Natural killer cell (primary cell): ENCODE measurements around the gene HPD. TPM values are rescaled to one million over a fixed set of nuclear protein-coding genes. Genes with fewer than 3 reads are reported as not detected.

Experiments used
- ATAC-seq, 3 donors: fragments of 150-1000 bp in 2 of 3; fragments of 200-7000 bp in 1 of 3; cut with Tn5 transposase; 1 replicate in 1 of 3; 2 replicates in 2 of 3; pipeline ENCODE4 v1.10.0; 2021; ENCODE audit warnings: mild to moderate bottlenecking in 2 of 3, moderate library complexity in 2 of 3
- DNase-seq, 2 donors: peaks; one replicate each; pipeline versions ENCODE4 v3.0.0 to v3.0.0-alpha.2; 2013 to 2021; ENCODE audit warnings: mixed read lengths in 1 of 2
- H3K27ac ChIP-seq: one replicate; pipeline ENCODE4 v1.5.1; 2013; ENCODE audit warnings: mild to moderate bottlenecking, low read length
- H3K27me3 ChIP-seq: one replicate; pipeline ENCODE4 v1.6.1; 2013; ENCODE audit warnings: low read length; ENCODE audit not compliant: control insufficient read depth, insufficient read depth
- H3K36me3 ChIP-seq: one replicate; pipeline ENCODE4 v1.6.1; 2013; ENCODE audit warnings: low read length; ENCODE audit not compliant: control insufficient read depth, insufficient read depth
- H3K4me1 ChIP-seq: one replicate; pipeline ENCODE4 v1.6.1; 2013; ENCODE audit warnings: low read length; ENCODE audit not compliant: control insufficient read depth, insufficient read depth
- H3K4me3 ChIP-seq: one replicate; pipeline ENCODE4 v1.5.1; 2013; ENCODE audit warnings: low read length
- H3K9me3 ChIP-seq: one replicate; pipeline ENCODE4 v1.6.1; 2013; ENCODE audit warnings: low read length; ENCODE audit not compliant: control insufficient read depth, insufficient read depth
- H3K27ac Mint-ChIP-seq, 2 donors: one replicate each; pipeline ENCODE4 v1.8.0; 2022; ENCODE audit warnings: mild to moderate bottlenecking in 2 of 2, mixed read lengths in 2 of 2, moderate library complexity in 1 of 2
- H3K27me3 Mint-ChIP-seq, 2 donors: one replicate each; pipeline ENCODE4 v1.8.0; 2022; ENCODE audit warnings: low read depth in 2 of 2, mixed read lengths in 2 of 2
- H3K36me3 Mint-ChIP-seq: one replicate; pipeline ENCODE4 v1.8.0; 2022; ENCODE audit warnings: mixed read lengths
- H3K4me1 Mint-ChIP-seq, 2 donors: one replicate each; pipeline ENCODE4 v1.8.0; 2022; ENCODE audit warnings: mixed read lengths in 2 of 2
- H3K4me3 Mint-ChIP-seq: one replicate; pipeline ENCODE4 v1.8.0; 2022; ENCODE audit warnings: mild to moderate bottlenecking, moderate library complexity, mixed read lengths
- H3K9me3 Mint-ChIP-seq, 2 donors: one replicate each; pipeline ENCODE4 v1.8.0; 2022; ENCODE audit warnings: mixed read lengths in 2 of 2
- CTCF ChIP-seq: fragments of 200-600 bp; IDR thresholded peaks from one replicate; pipeline ENCODE4 v1.8.0; 2022; ENCODE audit warnings: antibody characterized with exemption
- WGBS: methylation state at CpG from one replicate; pipeline ENCODE4 v1.1.7; 2013; ENCODE audit warnings: missing lambda C conversion rate; ENCODE audit not compliant: insufficient coverage; 5-methylcytosine and 5-hydroxymethylcytosine counted together
- intact Hi-C: fragments of 100-400 bp; cut with micrococcal nuclease; formaldehyde crosslinking; loops from one replicate; pipeline ENCODE4 v1.14.2; 2022
- total RNA-seq, 4 donors: library from RNA; stranded (reverse); fragments of 120-200 nt in 1 of 4; gene quantifications; one replicate each; pipeline versions ENCODE4 v1.2.3 to v1.2.4, GENCODE V29; 2013 to 2022

Gene HPD
- total RNA-seq, 3 donors from 2014 or later (not counting 1 experiment from before 2014, with no cell fraction given), result not detected

GRCh38 chr12:121822393-121823100, 36.1 kb downstream of the HPD start:
- no peak overlapping the region for H3K27ac Mint-ChIP-seq
- H3K27ac ChIP-seq, result no peak overlapping the region
- H3K9me3 Mint-ChIP-seq, result no peaks in the 10 kb centered on the region
- peaks cover 61% of the 10 kb centered on the region for H3K36me3 ChIP-seq
- no peak for TF ChIP-seq CTCF
- no peaks in the 10 kb centered on the region for H3K4me1 ChIP-seq
- intact Hi-C loops, result no loop called here
- no peak for DNase-seq
- H3K9me3 ChIP-seq, result no peaks in the 10 kb centered on the region
- H3K27me3 Mint-ChIP-seq, result no peaks in the 10 kb centered on the region
- 96% methylated on average over 39 of the region's 39 CpGs for WGBS
- H3K36me3 Mint-ChIP-seq, result no peaks in the 10 kb centered on the region
- no peak overlapping the region for H3K4me3 Mint-ChIP-seq
- H3K4me1 Mint-ChIP-seq, result peaks cover 6 to 12% of the 10 kb centered on the region in 2 donors
- no peak overlapping the region for H3K4me3 ChIP-seq
- ATAC-seq, result peak in 1 of 3 donors; percentile 11
- no peaks in the 10 kb centered on the region for H3K27me3 ChIP-seq

- Histone ChIP-seq H3K4me1 (no peaks in the 10 kb centered on the region), H3K4me3 (no peak overlapping the region), H3K27me3 (no peaks in the 10 kb centered on the region), H3K9me3 (no peaks in the 10 kb centered on the region), H3K36me3 (peaks cover 70% of the 10 kb centered on the region), H3K27ac (no peak overlapping the region)
- Mint-ChIP-seq H3K27me3 (no peaks in the 10 kb centered on the region), H3K27ac (no peak overlapping the region), H3K4me3 (no peak overlapping the region), H3K36me3 (peaks cover 6% of the 10 kb centered on the region), H3K4me1 (peaks cover 6% of the 10 kb centered on the region in 2 donors), H3K9me3 (no peaks in the 10 kb centered on the region)
- no peak for ATAC-seq
- no peak for DNase-seq
- WGBS, result 97% methylated on average over 7 of the region's 7 CpGs
- no peak for TF ChIP-seq CTCF
- intact Hi-C loops, result no loop called here
These were observed 38.6 kb downstream of the HPD start for GRCh38 chr12:121820056-121820455.

DNA sequence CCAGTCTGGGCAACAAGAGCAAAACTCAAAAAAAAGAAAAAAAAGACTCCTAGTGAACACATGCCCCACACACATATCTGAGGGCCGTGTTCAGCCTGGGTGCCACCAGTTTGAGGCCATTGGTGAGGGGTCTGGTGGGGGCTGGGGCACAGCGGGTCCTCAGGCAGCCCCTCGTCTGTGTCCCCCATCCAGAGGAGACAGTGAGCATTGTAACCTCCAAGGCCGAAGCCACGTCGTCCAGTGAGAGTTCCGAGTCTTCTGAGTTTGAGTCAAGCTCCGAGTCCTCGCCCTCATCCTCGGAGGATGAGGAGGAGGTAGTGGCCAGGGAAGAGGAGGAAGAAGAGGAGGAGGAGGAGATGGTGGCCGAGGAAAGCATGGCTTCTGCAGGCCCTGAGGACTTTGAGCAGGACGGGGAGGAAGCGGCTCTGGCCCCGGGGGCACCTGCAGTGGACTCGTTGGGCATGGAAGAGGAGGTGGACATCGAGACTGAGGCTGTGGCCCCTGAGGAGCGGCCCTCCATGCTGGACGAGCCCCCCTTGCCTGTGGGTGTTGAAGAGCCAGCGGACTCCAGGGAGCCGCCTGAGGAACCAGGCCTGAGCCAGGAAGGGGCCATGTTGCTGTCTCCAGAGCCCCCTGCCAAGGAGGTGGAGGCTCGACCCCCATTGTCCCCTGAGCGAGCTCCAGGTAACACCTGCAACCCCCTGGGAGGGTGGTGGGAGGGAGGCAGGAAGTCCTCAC, 39.3 kb downstream of the HPD start:
- no peak overlapping the region for H3K27ac Mint-ChIP-seq
- H3K27me3 Mint-ChIP-seq, result no peaks in the 10 kb centered on the region
- Histone ChIP-seq H3K9me3 (no peaks in the 10 kb centered on the region), H3K27me3 (no peaks in the 10 kb centered on the region), H3K36me3 (peaks cover 77% of the 10 kb centered on the region), H3K4me1 (no peaks in the 10 kb centered on the region), H3K4me3 (no peak overlapping the region), H3K27ac (no peak overlapping the region)
- peaks cover 6% of the 10 kb centered on the region for H3K36me3 Mint-ChIP-seq
- WGBS, result 96% methylated on average over 21 of the region's 22 CpGs
- peaks cover 6% of the 10 kb centered on the region in 2 donors for H3K4me1 Mint-ChIP-seq
- H3K9me3 Mint-ChIP-seq, result no peaks in the 10 kb centered on the region
- DNase-seq (no peak), ATAC-seq (no peak)
- TF ChIP-seq CTCF, result no peak
- intact Hi-C loops, result no loop called here
- H3K4me3 Mint-ChIP-seq, result no peak overlapping the region
